A549 (cell line): Measurements from ENCODE around the gene CELF6. TPM values are rescaled to one million over a fixed set of nuclear protein-coding genes. Genes with fewer than 3 reads are reported as not detected.

Source experiments
- ATAC-seq, 2 experiments: fragments of 200-7000 bp in 1 of 2; fragments of >200 bp in 1 of 2; cut with Nextera tagmentation in 1 of 2; cut with Tn5 transposase in 1 of 2; 3 replicates each; pipeline versions ENCODE4 v1.8.0 to v1.9.1; 2018 to 2020; ENCODE audit warnings: mild to moderate bottlenecking in 1 of 2, moderate library complexity in 1 of 2
- CTCF ChIA-PET: fragments of 300-600 bp; sonication (Branson Sonifier 250); formaldehyde crosslinking; extraction: SDS; loops from one replicate; lab custom pipeline; 2021; ENCODE audit warnings: antibody characterized with exemption, inconsistent platforms; lab: Yijun Ruan, JAX
- POLR2A ChIA-PET: fragments of 350-600 bp; formaldehyde crosslinking; extraction: SDS; loops from one replicate; lab custom pipeline; 2021; ENCODE audit warnings: antibody characterized with exemption, inconsistent platforms; lab: Yijun Ruan, JAX
- DNase-seq, 2 experiments: peaks; one replicate each; pipeline versions ENCODE4 v3.0.0 to v3.0.0-alpha.2; 2011 to 2016; ENCODE audit warnings: low read depth in 1 of 2, low spot score in 1 of 2
- FAIRE-seq: peaks from 2 replicates; lab custom pipeline; 2011; peaks lifted over from hg19 to GRCh38; lab: Jason Lieb, UNC
- H3K27ac ChIP-seq, 2 experiments: fragments of >200 bp; sonication (Bioruptor Twin); formaldehyde crosslinking; 3 replicates each; pipeline ENCODE4 v1.5.1; 2016 to 2017
- H3K4me1 ChIP-seq: fragments of >200 bp; sonication (Bioruptor Twin); formaldehyde crosslinking; 3 replicates; pipeline ENCODE4 v1.6.1; 2016
- H3K4me2 ChIP-seq: fragments of >200 bp; sonication (Bioruptor Twin); formaldehyde crosslinking; 3 replicates; pipeline ENCODE4 v1.6.1; 2016
- H3K4me3 ChIP-seq: fragments of >200 bp; sonication (Bioruptor Twin); formaldehyde crosslinking; 3 replicates; pipeline ENCODE4 v1.5.1; 2016
- H3K9me3 ChIP-seq: fragments of >200 bp; sonication (Bioruptor Twin); formaldehyde crosslinking; 3 replicates; pipeline ENCODE4 v1.6.1; 2016
- ATOH8 ChIP-seq: fragments of 250-450 bp; sonication (Bioruptor Pico); IDR thresholded peaks from 2 replicates; pipeline ENCODE4 v1.5.0; 2020; ENCODE audit warnings: low read depth, mild to moderate bottlenecking, moderate library complexity
- CBX8 ChIP-seq: fragments of 200-600 bp; sonication (generic); IDR thresholded peaks from 2 replicates; pipeline ENCODE4 v1.6.1; 2016
- CEBPB ChIP-seq, 2 experiments: fragments of >200 bp in 1 of 2; sonication (Bioruptor Twin) in 1 of 2; formaldehyde crosslinking in 1 of 2; IDR thresholded peaks; 2 replicates each; pipeline ENCODE4 v1.6.1; 2012 to 2016
- EP300 ChIP-seq, 2 experiments: fragments of >200 bp; sonication (Bioruptor Twin); formaldehyde crosslinking; IDR thresholded peaks; 2 replicates in 1 of 2; 3 replicates in 1 of 2; pipeline ENCODE4 v1.6.1; 2016 to 2017
- FOSB ChIP-seq: fragments of 250-450 bp; sonication (Bioruptor Pico); IDR thresholded peaks from 2 replicates; pipeline ENCODE4 v1.5.0; 2020; ENCODE audit warnings: mild to moderate bottlenecking, moderate library complexity
- FOXS1 ChIP-seq: fragments of 250-450 bp; sonication (Bioruptor Pico); IDR thresholded peaks from 2 replicates; pipeline ENCODE4 v1.5.0; 2020; ENCODE audit warnings: mild to moderate bottlenecking, moderate library complexity
- HDAC2 ChIP-seq: fragments of 200-600 bp; sonication (generic); IDR thresholded peaks from 2 replicates; pipeline ENCODE4 v1.6.1; 2016
- HOXB5 ChIP-seq: fragments of 250-450 bp; sonication (Bioruptor Pico); IDR thresholded peaks from 2 replicates; pipeline ENCODE4 v1.5.0; 2020; ENCODE audit warnings: mild to moderate bottlenecking, moderate library complexity
- JUNB ChIP-seq: fragments of >200 bp; sonication (Bioruptor Twin); formaldehyde crosslinking; IDR thresholded peaks from 2 replicates; pipeline ENCODE4 v1.6.1; 2016
- RCOR1 ChIP-seq: fragments of 150-350 bp; IDR thresholded peaks from 2 replicates; pipeline ENCODE4 v1.6.1; 2014; ENCODE audit warnings: antibody characterized with exemption, low read length, low read depth
- TFCP2L1 ChIP-seq: fragments of 250-450 bp; sonication (Bioruptor Pico); IDR thresholded peaks from 2 replicates; pipeline ENCODE4 v1.5.0; 2021; ENCODE audit warnings: mild to moderate bottlenecking
- WGBS: methylation state at CpG from one replicate; pipeline ENCODE4 v1.1.6; 2017; ENCODE audit errors: missing lambda C conversion rate; 5-methylcytosine and 5-hydroxymethylcytosine counted together
- polyA plus RNA-seq, 4 experiments: library from polyadenylated mRNA; depleted of rRNA in 3 of 4; stranded (reverse); fragments of >200 nt; fragmentation: RNase III in 1 of 4; extraction: RNeasy Plus Mini Kit Qiagen cat#74134 plus additional on column Dnase treatment in 1 of 4; gene quantifications; 2 replicates in 3 of 4; 3 replicates in 1 of 4; pipeline ENCODE4 v1.2.3, GENCODE V29; 2011 to 2017
- TF ChIP-seq, protein P1 (sequence below): IDR thresholded peaks from 2 replicates; pipeline ENCODE4 v1.6.1; 2012
- TF ChIP-seq, protein P2 (sequence below): IDR thresholded peaks from 2 replicates; pipeline ENCODE4 v1.6.1; 2012; ENCODE audit warnings: low read depth, borderline replicate concordance
- TF ChIP-seq, protein P3 (sequence below): fragments of 250-450 bp; sonication (Bioruptor Pico); IDR thresholded peaks from 2 replicates; pipeline ENCODE4 v1.5.0; 2021; ENCODE audit warnings: mild to moderate bottlenecking, moderate library complexity, borderline replicate concordance

The CELF6 gene
- polyA plus RNA-seq, 2 of the 4 experiments (the other 2 are of a cell fraction): 0.16 TPM; not detected in 1

DNA sequence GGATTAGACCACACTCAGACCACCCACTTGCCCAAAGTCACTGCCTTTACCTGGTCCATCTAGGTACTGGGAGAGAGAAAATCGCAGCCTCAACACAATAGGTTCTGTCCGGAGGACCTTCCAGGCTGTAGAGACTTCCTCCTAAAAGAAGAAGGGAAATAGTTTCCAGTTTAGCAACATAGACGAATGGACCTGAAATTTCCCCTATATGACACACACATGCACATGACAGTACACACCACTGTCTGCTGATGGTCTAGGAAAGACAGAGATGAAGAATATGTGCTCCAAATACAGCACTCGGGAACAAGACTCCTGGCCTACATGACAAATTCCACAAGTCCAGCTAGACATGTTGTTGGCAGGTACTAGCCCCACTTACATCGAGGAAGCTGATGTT lies 54.9 kb downstream of the CELF6 start:
- no peak overlapping the region for H3K4me2 ChIP-seq
- POLR2A ChIA-PET: interaction anchor here (1.6 kb wide), 1 partner anchor 38 kb away, joined by 4 read pairs; no protein-coding TSS in a partner anchor

DNA sequence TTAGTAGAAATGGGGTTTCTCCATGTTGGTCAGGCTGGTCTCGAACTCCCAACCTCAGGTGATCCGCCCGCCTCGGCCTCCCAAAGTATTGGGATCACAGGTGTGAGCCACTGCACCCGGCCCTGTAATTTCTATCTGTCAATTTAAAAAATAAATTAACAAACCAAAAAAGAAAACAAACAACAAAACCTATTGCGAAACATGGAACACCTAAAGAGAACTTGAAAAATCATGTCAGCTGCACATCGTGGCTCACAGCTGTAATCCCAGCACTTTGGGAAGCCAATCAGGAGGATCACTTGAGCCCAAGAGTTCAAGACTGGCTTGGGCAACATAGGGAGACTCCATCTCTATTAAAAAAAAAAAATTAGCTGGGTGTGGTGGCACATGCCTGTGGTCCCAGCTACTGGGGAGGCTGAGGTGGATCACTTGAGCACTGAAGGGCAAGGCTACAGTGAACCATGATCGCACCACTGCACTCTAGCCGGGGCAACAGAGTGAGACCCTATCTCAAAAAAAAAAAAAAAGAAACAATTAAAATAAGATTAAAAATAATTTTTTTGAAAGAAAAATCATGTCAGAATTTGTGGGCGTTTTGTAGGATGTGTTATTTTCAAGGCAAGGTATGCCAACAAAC lies 67.2 kb downstream of the CELF6 start:
- H3K4me2 ChIP-seq: no peak overlapping the region
- ChIA-PET CTCF (interaction anchor here (1.1 to 1.2 kb wide), 2 partner anchors 23 to 53 kb away, joined by 3 read pairs; no protein-coding TSS in a partner anchor), POLR2A (no interaction called here)
- no peak for ATAC-seq
- TF ChIP-seq RCOR1: no peak
- TF ChIP-seq CEBPB (IDR thresholded peaks at IDR 0.05): peak; percentile 14 to 49; a peak in 1 of 4 replicates
- TF ChIP-seq JUNB: no peak
- TF ChIP-seq, protein P1, sequence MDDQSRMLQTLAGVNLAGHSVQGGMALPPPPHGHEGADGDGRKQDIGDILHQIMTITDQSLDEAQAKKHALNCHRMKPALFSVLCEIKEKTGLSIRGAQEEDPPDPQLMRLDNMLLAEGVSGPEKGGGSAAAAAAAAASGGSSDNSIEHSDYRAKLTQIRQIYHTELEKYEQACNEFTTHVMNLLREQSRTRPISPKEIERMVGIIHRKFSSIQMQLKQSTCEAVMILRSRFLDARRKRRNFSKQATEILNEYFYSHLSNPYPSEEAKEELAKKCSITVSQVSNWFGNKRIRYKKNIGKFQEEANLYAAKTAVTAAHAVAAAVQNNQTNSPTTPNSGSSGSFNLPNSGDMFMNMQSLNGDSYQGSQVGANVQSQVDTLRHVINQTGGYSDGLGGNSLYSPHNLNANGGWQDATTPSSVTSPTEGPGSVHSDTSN: no peak
- H3K9me3 ChIP-seq: no peaks in the 10 kb centered on the region
- no peak for DNase-seq
- no peak for FAIRE-seq
- H3K4me1 ChIP-seq: no peaks in the 10 kb centered on the region
- no peak overlapping the region for H3K27ac ChIP-seq
- H3K4me3 ChIP-seq: no peak overlapping the region
- 91% methylated on average over 10 of the region's 10 CpGs for WGBS

More for the DNA sequence above, 54.9 kb downstream of the CELF6 start:
- H3K27ac ChIP-seq: no peak overlapping the region
- CTCF ChIA-PET: interaction anchor here (0.6 to 1.5 kb wide), 4 partner anchors 8 to 306 kb away, joined by 3 to 5 read pairs (median 3); no protein-coding TSS in a partner anchor
- TF ChIP-seq TFCP2L1 (CRISPR knock-in tag): no peak
- no peak for TF ChIP-seq FOSB
- TF ChIP-seq CEBPB (IDR thresholded peaks at IDR 0.05): no peak
- TF ChIP-seq HOXB5 (CRISPR knock-in tag): no peak
- no peak for ATAC-seq
- no peak for DNase-seq
- H3K4me3 ChIP-seq: no peak overlapping the region
- H3K4me1 ChIP-seq: no peaks in the 10 kb centered on the region; the same call in 1 of the 3 replicates
- 84% methylated on average over 5 of the region's 5 CpGs for WGBS
- no peak for FAIRE-seq
- no peaks in the 10 kb centered on the region for H3K9me3 ChIP-seq

GRCh38 chr15:72249142-72249810 lies 70.7 kb downstream of the CELF6 start:
- Histone ChIP-seq H3K4me2 (no peak overlapping the region), H3K4me1 (no peaks in the 10 kb centered on the region), H3K27ac (no peak overlapping the region), H3K9me3 (no peaks in the 10 kb centered on the region), H3K4me3 (no peak overlapping the region)
- CTCF ChIA-PET: interaction anchor here (1.2 to 2.2 kb wide), 4 partner anchors 12 to 39 kb away, joined by 3 to 6 read pairs (median 4); no protein-coding TSS in a partner anchor
- TF ChIP-seq HDAC2: no peak
- TF ChIP-seq FOXS1 (CRISPR knock-in tag): no peak
- TF ChIP-seq ATOH8 (CRISPR knock-in tag): no peak
- TF ChIP-seq CBX8: no peak
- TF ChIP-seq, protein P2, sequence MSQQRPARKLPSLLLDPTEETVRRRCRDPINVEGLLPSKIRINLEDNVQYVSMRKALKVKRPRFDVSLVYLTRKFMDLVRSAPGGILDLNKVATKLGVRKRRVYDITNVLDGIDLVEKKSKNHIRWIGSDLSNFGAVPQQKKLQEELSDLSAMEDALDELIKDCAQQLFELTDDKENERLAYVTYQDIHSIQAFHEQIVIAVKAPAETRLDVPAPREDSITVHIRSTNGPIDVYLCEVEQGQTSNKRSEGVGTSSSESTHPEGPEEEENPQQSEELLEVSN: no peak
- TF ChIP-seq, protein P3, sequence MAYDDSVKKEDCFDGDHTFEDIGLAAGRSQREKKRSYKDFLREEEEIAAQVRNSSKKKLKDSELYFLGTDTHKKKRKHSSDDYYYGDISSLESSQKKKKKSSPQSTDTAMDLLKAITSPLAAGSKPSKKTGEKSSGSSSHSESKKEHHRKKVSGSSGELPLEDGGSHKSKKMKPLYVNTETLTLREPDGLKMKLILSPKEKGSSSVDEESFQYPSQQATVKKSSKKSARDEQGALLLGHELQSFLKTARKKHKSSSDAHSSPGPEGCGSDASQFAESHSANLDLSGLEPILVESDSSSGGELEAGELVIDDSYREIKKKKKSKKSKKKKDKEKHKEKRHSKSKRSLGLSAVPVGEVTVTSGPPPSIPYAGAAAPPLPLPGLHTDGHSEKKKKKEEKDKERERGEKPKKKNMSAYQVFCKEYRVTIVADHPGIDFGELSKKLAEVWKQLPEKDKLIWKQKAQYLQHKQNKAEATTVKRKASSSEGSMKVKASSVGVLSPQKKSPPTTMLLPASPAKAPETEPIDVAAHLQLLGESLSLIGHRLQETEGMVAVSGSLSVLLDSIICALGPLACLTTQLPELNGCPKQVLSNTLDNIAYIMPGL (CRISPR knock-in tag): no peak
- TF ChIP-seq EP300 (IDR thresholded peaks at IDR 0.05): no peak
- no peak for TF ChIP-seq RCOR1
- POLR2A ChIA-PET: interaction anchor here (1.0 kb wide), 1 partner anchor 12 kb away, joined by 4 read pairs; no protein-coding TSS in a partner anchor
- DNase-seq (no peak), ATAC-seq (no peak), FAIRE-seq (no peak)
- 83% methylated on average over 3 of the region's 3 CpGs for WGBS
